ENCODE data around the gene MACO1.

MACO1 gene

GRCh38 chr1:25545767-25546166 is 115.1 kb downstream of the MACO1 start:
- no peak for DNase-seq

- peak in 1 of 2 experiments; percentile 32 for DNase-seq
Observed at GRCh38 chr1:25546193-25546592, 115.5 kb downstream of the MACO1 start.

GRCh38 chr1:25548601-25549000 is 117.9 kb downstream of the MACO1 start:
- DNase-seq: no peak

- peak in 1 of 2 experiments; percentile 22 for DNase-seq
Observed at GRCh38 chr1:25549273-25550154, 118.8 kb downstream of the MACO1 start.

Measured in NCI-H526 (cell line).